Measurements from ENCODE around the gene PPP1R14B. TPM values are rescaled to one million over a fixed set of nuclear protein-coding genes. Genes with fewer than 3 reads are reported as not detected.

The PPP1R14B gene
- total and polyA plus RNA-seq, 2 donors (not counting 3 experiments of a cell fraction or from before 2014, with no cell fraction given), result 308 to 431 TPM

DNA sequence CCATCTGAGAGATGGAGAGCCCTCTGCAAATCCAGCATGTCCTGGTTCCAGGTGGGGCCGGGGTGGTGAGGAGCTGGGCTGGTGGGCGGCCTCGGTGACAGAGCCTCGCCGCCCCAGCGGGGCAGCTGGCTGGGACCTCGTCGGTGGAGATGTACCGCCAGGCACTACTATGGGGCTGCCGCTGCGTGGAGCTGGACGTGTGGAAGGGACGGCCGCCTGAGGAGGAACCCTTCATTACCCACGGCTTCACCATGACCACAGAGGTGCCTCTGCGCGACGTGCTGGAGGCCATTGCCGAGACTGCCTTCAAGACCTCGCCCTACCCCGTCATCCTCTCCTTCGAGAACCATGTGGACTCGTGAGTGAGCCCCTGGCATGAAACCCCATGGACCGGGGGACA lies 11.6 kb upstream of the PPP1R14B start:
- CTCF ChIA-PET, result interaction anchor here (0.7 to 1.1 kb wide), 5 partner anchors 10 to 54 kb away, joined by 3 read pairs; partner anchors contain the start of genes CATSPERZ and FERMT3
- Histone ChIP-seq H4K20me1 (replicated peaks; ENCODE audit: control insufficient read depth, extremely low read depth, insufficient read depth, low read length) (no peaks in the 10 kb centered on the region), H2AFZ (ENCODE audit: low read depth, low read length) (no peak overlapping the region), H3K9ac (replicated peaks; ENCODE audit: extremely low read depth, insufficient read depth, low read length) (no peak overlapping the region), H3K79me2 (ENCODE audit: control insufficient read depth, insufficient read depth, low read length) (peaks cover 14% of the 10 kb centered on the region), H3K4me3 (replicated peaks in 1 of 3; ENCODE audit: insufficient read depth in 1 of 3, low read depth in 1 of 3, low read length in 3 of 3) (no peak overlapping the region), H3K36me3 (ENCODE audit: control insufficient read depth in 2 of 2, extremely low read depth in 1 of 2, insufficient read depth in 2 of 2, low read length in 2 of 2) (peaks cover 16 to 44% of the 10 kb centered on the region in 2 experiments), H3K9me3 (replicated peaks; ENCODE audit: control insufficient read depth, insufficient read depth, low read length) (no peaks in the 10 kb centered on the region), H3K27ac (ENCODE audit: insufficient read depth, low read depth, low read length) (no peak overlapping the region), H3K27me3 (ENCODE audit: control insufficient read depth in 2 of 2, insufficient read depth in 2 of 2, low read length in 2 of 2) (no peaks in the 10 kb centered on the region), H3K4me2 (ENCODE audit: insufficient read depth, low read length) (no peak overlapping the region), H3K4me1 (ENCODE audit: control insufficient read depth, extremely low read depth, insufficient read depth, low read length) (peaks cover 9% of the 10 kb centered on the region), H3K9me1 (replicated peaks; ENCODE audit: control insufficient read depth, extremely low read depth, insufficient read depth, low read length) (no peaks in the 10 kb centered on the region)
- no TSS peak for BruUV-seq (replicated peaks)
- no peak for FAIRE-seq
- intact Hi-C loops (cut with micrococcal nuclease) (no loop called here), dilution Hi-C loops (cut with MboI; ENCODE audit: extremely low pct_ligation_motif_present, low sequenced_read_pairs) (no loop called here)
- no peak for TF ChIP-seq JUN (IDR thresholded peaks at IDR 0.05; ENCODE audit: borderline replicate concordance, insufficient read depth, insufficient read length, low read depth)
- POLR2A ChIA-PET, result no interaction called here
- DNase-seq (ENCODE audit: low read depth, low spot score), result no peak

DNA sequence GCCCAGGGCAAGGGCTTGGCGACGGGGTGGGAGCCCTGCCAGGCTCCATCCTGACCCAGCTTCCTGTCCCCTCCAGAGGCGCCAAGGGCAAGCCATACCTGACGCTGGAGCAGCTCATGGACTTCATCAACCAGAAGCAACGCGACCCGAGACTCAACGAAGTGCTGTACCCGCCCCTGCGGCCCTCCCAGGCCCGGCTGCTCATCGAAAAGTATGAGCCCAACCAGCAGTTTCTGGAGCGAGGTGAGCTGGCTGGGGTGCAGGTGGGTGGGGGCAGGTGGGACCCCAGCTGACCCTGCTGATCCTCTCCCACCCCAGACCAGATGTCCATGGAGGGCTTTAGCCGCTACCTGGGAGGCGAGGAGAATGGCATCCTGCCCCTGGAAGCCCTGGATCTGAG lies 9.6 kb upstream of the PPP1R14B start:
- no peaks in the 10 kb centered on the region for H3K27me3 ChIP-seq (ENCODE audit: control insufficient read depth in 2 of 2, insufficient read depth in 2 of 2, low read length in 2 of 2)
- FAIRE-seq, result no peak
- POLR2A ChIA-PET, result no interaction called here

More for the DNA sequence above, 9.6 kb upstream of the PPP1R14B start:
- BruUV-seq (replicated peaks), result no TSS peak
- Histone ChIP-seq H3K27ac (ENCODE audit: insufficient read depth, low read depth, low read length) (no peak overlapping the region), H3K36me3 (ENCODE audit: control insufficient read depth in 2 of 2, extremely low read depth in 1 of 2, insufficient read depth in 2 of 2, low read length in 2 of 2) (peaks cover 15 to 38% of the 10 kb centered on the region in 2 experiments), H3K4me2 (ENCODE audit: insufficient read depth, low read length) (no peak overlapping the region), H3K9ac (replicated peaks; ENCODE audit: extremely low read depth, insufficient read depth, low read length) (no peak overlapping the region), H3K79me2 (ENCODE audit: control insufficient read depth, insufficient read depth, low read length) (peaks cover 32% of the 10 kb centered on the region), H3K9me1 (replicated peaks; ENCODE audit: control insufficient read depth, extremely low read depth, insufficient read depth, low read length) (no peaks in the 10 kb centered on the region), H3K9me3 (replicated peaks; ENCODE audit: control insufficient read depth, insufficient read depth, low read length) (no peaks in the 10 kb centered on the region), H4K20me1 (replicated peaks; ENCODE audit: control insufficient read depth, extremely low read depth, insufficient read depth, low read length) (no peaks in the 10 kb centered on the region), H2AFZ (ENCODE audit: low read depth, low read length) (no peak overlapping the region), H3K4me1 (ENCODE audit: control insufficient read depth, extremely low read depth, insufficient read depth, low read length) (peaks cover 14% of the 10 kb centered on the region), H3K4me3 (replicated peaks in 1 of 3; ENCODE audit: insufficient read depth in 1 of 3, low read depth in 1 of 3, low read length in 3 of 3) (no peak overlapping the region)
- DNase-seq (ENCODE audit: low read depth, low spot score), result no peak
- intact Hi-C loops (cut with micrococcal nuclease) (no loop called here), dilution Hi-C loops (cut with MboI; ENCODE audit: extremely low pct_ligation_motif_present, low sequenced_read_pairs) (no loop called here)
- CTCF ChIA-PET, result interaction anchor here (0.9 to 1.5 kb wide), 3 partner anchors 13 to 52 kb away, joined by 4 to 5 read pairs (median 4); no protein-coding TSS in a partner anchor
- no peak for TF ChIP-seq POLR2A (IDR thresholded peaks at IDR 0.05; ENCODE audit: low read depth, low read length)
- TF ChIP-seq MYC (IDR thresholded peaks at IDR 0.05; ENCODE audit: low read depth, low read length), result no peak
- TF ChIP-seq, protein P1, sequence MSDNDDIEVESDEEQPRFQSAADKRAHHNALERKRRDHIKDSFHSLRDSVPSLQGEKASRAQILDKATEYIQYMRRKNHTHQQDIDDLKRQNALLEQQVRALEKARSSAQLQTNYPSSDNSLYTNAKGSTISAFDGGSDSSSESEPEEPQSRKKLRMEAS (IDR thresholded peaks at IDR 0.05; ENCODE audit: insufficient read depth, insufficient read length), result no peak
- no peak for TF ChIP-seq EZH2 (IDR thresholded peaks at IDR 0.05; ENCODE audit: borderline replicate concordance, low read depth, low read length, severe bottlenecking)
- TF ChIP-seq JUN (IDR thresholded peaks at IDR 0.05; ENCODE audit: borderline replicate concordance, insufficient read depth, insufficient read length, low read depth), result no peak
- no peak for TF ChIP-seq GATA2 (IDR thresholded peaks at IDR 0.05; ENCODE audit: insufficient read depth, insufficient read length, low read depth, low read length)
- TF ChIP-seq POLR2AphosphoS5 (IDR thresholded peaks at IDR 0.05; ENCODE audit: insufficient read depth, low read depth, low read length), result no peak
- TF ChIP-seq CTCF (IDR thresholded peaks at IDR 0.05; ENCODE audit: extremely low read depth in 1 of 2, insufficient read depth in 1 of 2, low read depth in 1 of 2, low read length in 2 of 2), result no peak
